Upper lobe of right lung (tissue), 1 donor: ENCODE data around the gene PDGFRB. TPM values are rescaled to one million over a fixed set of nuclear protein-coding genes. Genes with fewer than 3 reads are reported as not detected.

Experiments
- ATAC-seq: fragments of 200-7000 bp; cut with Tn5 transposase; one replicate; pipeline ENCODE4 v1.9.1; 2020; ENCODE audit warnings: mild to moderate bottlenecking, moderate library complexity
- DNase-seq: peaks from one replicate; pipeline ENCODE4 v3.0.0-alpha.2; 2020
- H3K27ac ChIP-seq: fragments of 200-600 bp; one replicate; pipeline ENCODE4 v1.8.0; 2022
- H3K27me3 ChIP-seq: fragments of 200-600 bp; one replicate; pipeline ENCODE4 v1.8.0; 2022; ENCODE audit warnings: mild to moderate bottlenecking
- H3K36me3 ChIP-seq: fragments of 200-600 bp; one replicate; pipeline ENCODE4 v1.8.0; 2022
- H3K4me1 ChIP-seq: fragments of 200-600 bp; one replicate; pipeline ENCODE4 v1.8.0; 2022
- H3K4me3 ChIP-seq: fragments of 200-600 bp; one replicate; pipeline ENCODE4 v1.8.0; 2022; ENCODE audit warnings: mild to moderate bottlenecking
- H3K9me3 ChIP-seq: fragments of 200-600 bp; one replicate; pipeline ENCODE4 v1.8.0; 2022
- CTCF ChIP-seq: fragments of 200-600 bp; IDR thresholded peaks from one replicate; pipeline ENCODE4 v1.8.0; 2022; ENCODE audit warnings: antibody characterized with exemption
- intact Hi-C: fragments of 100-400 bp; cut with DNase I; formaldehyde crosslinking; loops from one replicate; pipeline ENCODE4 v1.11.0; 2022
- total RNA-seq: library from RNA; stranded (reverse); fragmentation: NEBNext Ultra II Directional; extraction: Animal tissue kit (Norgen Biotek cat#: 25700); gene quantifications from one replicate; pipeline ENCODE4 v1.2.1, GENCODE V29; 2021
- donor health status: DM: no; HTN: yes; CAD: no; lungs with severe emphysema.

The PDGFRB gene
- total RNA-seq, 1 donor from 2014 or later = 120 TPM

DNA sequence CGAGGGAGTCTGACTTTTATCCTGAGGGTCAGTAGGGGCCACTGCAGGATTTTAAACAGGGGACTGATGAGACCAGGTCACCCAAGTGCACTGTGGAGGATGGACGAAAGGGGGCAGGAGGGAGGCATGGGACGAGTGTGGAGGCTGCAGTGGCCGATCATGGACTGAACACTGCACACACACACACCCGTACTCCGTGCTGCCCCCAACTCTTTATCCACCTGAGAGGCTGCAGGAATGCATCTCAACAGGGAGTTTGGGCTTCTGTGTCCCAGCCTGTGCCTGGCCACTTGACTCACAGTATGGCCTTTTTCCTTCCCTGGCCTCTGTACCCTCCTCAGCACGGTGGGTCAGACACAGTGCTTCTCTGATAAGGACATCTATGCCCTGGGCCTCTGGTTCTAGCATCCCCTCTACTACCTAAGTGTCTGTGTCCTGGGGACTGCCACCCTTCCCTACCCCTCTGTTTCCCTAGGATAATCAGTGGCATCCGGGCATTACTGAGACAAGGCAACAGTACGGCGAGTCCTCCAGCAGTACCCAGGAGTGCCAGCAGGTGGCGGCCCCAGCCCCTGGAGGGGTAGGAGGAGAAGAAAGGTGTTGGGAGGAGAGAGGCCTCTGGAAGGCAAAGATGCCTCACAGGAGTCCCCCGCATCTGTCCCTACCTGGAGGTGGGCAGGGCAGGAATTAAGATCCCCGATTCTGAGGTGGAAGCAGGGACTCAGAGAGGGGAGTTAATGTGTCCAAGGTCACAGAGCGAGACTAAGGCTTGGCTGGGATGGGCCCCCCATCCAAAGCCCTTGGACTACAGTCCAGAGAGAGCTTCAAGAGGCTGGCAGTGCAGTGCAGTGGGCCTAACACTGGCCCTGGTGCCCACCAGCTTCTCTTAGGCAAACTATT lies 5.8 kb upstream of the PDGFRB start:
- Histone ChIP-seq H3K27me3 (no peaks in the 10 kb centered on the region), H3K4me3 (no peak overlapping the region), H3K4me1 (peaks cover 2% of the 10 kb centered on the region), H3K27ac (peak overlapping the region; percentile 63), H3K36me3 (no peaks in the 10 kb centered on the region), H3K9me3 (no peaks in the 10 kb centered on the region)
- intact Hi-C loops = no loop called here
- DNase-seq (peak; percentile 89), ATAC-seq (peak; percentile 86)
- TF ChIP-seq CTCF = peak; percentile 90

DNA sequence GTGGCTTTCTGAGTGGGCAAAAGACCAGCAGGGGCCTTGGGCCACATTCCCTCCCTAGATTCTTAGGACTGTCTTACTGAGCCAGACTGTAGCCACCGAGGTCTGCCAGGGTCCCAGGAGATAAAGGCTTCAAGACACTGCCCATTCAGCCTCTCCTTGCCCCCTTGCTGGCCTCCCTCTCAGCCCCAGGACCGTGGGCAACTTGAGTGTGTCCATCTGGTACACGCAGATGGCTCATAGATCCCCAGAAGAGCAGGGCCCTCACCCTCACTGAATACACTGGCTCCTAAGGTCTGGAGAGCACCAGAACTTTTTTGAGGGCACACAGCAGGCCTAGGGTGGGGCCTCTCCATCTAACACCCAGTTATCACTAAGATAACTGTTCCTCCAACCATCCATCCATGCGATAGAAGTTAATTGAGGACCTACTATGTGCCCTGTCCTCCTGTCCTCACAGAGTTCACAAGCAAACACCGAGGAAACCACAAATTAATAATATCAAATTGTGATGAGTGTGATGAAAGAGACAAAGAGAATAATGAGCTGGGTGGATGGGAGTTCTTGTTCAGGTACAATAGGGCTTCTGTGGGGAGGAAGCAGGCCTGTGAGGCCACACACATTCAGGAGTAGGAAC lies 4.9 kb upstream of the PDGFRB start:
- Histone ChIP-seq H3K27ac (peak overlapping the region; percentile 63), H3K4me3 (no peak overlapping the region), H3K27me3 (no peaks in the 10 kb centered on the region), H3K36me3 (no peaks in the 10 kb centered on the region), H3K4me1 (peaks cover 2% of the 10 kb centered on the region), H3K9me3 (no peaks in the 10 kb centered on the region)
- no peak for TF ChIP-seq CTCF
- DNase-seq (no peak), ATAC-seq (no peak)
- intact Hi-C loops = no loop called here

- ATAC-seq = no peak
- Histone ChIP-seq H3K9me3 (no peaks in the 10 kb centered on the region), H3K4me3 (no peak overlapping the region), H3K27me3 (no peaks in the 10 kb centered on the region), H3K4me1 (peaks cover 2% of the 10 kb centered on the region), H3K27ac (peak overlapping the region; percentile 63), H3K36me3 (no peaks in the 10 kb centered on the region)
- DNase-seq = no peak
- intact Hi-C loops = no loop called here
- no peak for TF ChIP-seq CTCF
These were observed 4.1 kb upstream of the PDGFRB start for GRCh38 chr5:150159741-150160179.

DNA sequence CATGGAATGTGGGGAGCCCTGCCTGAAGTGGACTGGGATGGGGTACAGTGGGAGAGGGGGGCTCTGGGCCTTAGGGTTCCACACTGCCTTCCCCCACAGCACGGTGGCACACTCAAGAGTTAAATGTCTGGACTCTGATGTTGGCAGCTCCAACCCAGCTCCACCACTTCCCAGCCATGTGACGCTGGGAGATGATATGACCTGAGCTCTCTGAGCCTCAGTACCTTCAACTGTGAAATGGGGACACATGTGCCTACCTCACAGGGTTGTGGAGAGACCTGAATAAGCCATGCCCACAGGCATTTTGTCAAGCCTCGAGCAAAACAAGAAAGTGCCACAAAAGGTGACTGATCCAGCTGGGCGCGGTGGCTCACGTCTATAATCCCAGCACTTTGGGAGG lies 3.4 kb upstream of the PDGFRB start:
- no peak for ATAC-seq
- intact Hi-C loops = no loop called here
- TF ChIP-seq CTCF = no peak
- Histone ChIP-seq H3K27me3 (peaks cover 1% of the 10 kb centered on the region), H3K36me3 (no peaks in the 10 kb centered on the region), H3K9me3 (no peaks in the 10 kb centered on the region), H3K4me1 (no peaks in the 10 kb centered on the region), H3K4me3 (no peak overlapping the region), H3K27ac (peak overlapping the region; percentile 68)
- no peak for DNase-seq

DNA sequence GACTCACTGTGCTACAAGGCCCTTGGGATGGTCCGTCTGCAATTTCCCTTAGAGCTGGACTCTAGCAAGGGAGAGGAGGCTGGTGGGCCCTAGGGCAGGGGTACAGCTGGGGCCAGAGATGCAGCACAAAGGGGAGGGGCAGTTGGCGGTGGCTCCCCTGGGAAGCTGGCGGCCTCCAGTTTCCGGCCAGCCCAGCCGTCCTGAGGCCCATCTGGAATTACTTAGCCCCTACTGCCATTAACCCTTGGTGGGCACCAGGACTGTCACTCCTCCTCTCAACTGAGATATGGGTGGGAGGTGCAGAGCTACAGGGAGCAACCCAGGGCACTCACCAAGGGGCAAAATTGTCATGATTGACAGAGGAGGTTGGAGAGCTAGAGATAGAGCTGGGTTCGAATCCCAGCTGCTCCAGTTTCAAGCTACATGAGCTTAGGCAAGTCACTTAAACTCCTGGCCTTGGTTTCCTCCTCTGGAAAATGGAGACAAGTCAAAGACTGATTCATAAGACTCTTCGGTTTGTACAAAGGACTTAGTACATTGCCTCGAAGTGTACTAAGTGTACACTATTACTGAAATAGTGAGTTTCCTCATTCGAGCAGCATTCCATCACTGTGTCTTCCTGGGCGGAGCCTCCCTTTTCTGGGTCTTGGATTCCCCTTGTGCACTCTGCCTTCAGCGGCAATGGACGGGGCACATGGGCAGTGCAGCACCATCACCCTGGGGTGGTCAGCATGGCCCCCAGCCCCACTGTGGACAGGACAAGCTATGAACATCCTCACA lies 2.7 kb upstream of the PDGFRB start:
- Histone ChIP-seq H3K36me3 (no peaks in the 10 kb centered on the region), H3K4me1 (no peaks in the 10 kb centered on the region), H3K27ac (peak overlapping the region; percentile 68), H3K4me3 (no peak overlapping the region), H3K9me3 (no peaks in the 10 kb centered on the region), H3K27me3 (peaks cover 6% of the 10 kb centered on the region)
- no peak for TF ChIP-seq CTCF
- intact Hi-C loops = no loop called here
- DNase-seq (no peak), ATAC-seq (no peak)
